NK-92 (cell line): ENCODE measurements around the gene FRRS1.
"Not testable (repeated sequence)": the region's sequence is repeated elsewhere in the genome, so short reads cannot be mapped to it uniquely, and the experiment has no call there.

Experiments used
- DNase-seq: peaks from one replicate; lab custom pipeline; 2025; ENCODE audit not compliant: unreplicated experiment; lab: John Stamatoyannopoulos, UW

FRRS1 gene

GRCh38 chr1:99766378-99766800, at the start of gene FRRS1:
Gene FRRS1, minus strand, starts transcription at chr1:99766635. Its CDS starts 17,867 bp downstream, at chr1:99748768.
- DNase-seq = no peak

- DNase-seq = no peak
Observed at GRCh38 chr1:99814373-99814900, 48.0 kb upstream of the FRRS1 start.

- DNase-seq = no peak
Observed at GRCh38 chr1:99811747-99812146, 45.3 kb upstream of the FRRS1 start.

GRCh38 chr1:99811075-99811474, 44.6 kb upstream of the FRRS1 start:
- no peak for DNase-seq

GRCh38 chr1:99808391-99809115, 42.1 kb upstream of the FRRS1 start:
- no peak for DNase-seq

- no peak for DNase-seq
Observed at GRCh38 chr1:99806882-99807281, 40.4 kb upstream of the FRRS1 start.

- no peak for DNase-seq
Observed at GRCh38 chr1:99801584-99801983, 35.1 kb upstream of the FRRS1 start.

GRCh38 chr1:99793861-99794260, 27.4 kb upstream of the FRRS1 start:
- not testable (repeated sequence) for DNase-seq

GRCh38 chr1:99789715-99790114, 23.3 kb upstream of the FRRS1 start:
- no peak for DNase-seq

GRCh38 chr1:99788896-99789295, 22.5 kb upstream of the FRRS1 start:
- no peak for DNase-seq

GRCh38 chr1:99786751-99787501, 20.5 kb upstream of the FRRS1 start:
- no peak for DNase-seq

- DNase-seq = no peak
Observed at GRCh38 chr1:99784809-99785255, 18.4 kb upstream of the FRRS1 start.

- DNase-seq = no peak
Observed at GRCh38 chr1:99784143-99784542, 17.7 kb upstream of the FRRS1 start.

- no peak for DNase-seq
Observed at GRCh38 chr1:99782920-99783319, 16.5 kb upstream of the FRRS1 start.

- DNase-seq = no peak
Observed at GRCh38 chr1:99782397-99782796, 16.0 kb upstream of the FRRS1 start.

- DNase-seq = no peak
Observed at GRCh38 chr1:99781798-99782197, 15.4 kb upstream of the FRRS1 start.

- DNase-seq = no peak
Observed at GRCh38 chr1:99777752-99778151, 11.3 kb upstream of the FRRS1 start.

GRCh38 chr1:99776120-99776519, 9.7 kb upstream of the FRRS1 start:
- DNase-seq = no peak

GRCh38 chr1:99772809-99773208, 6.4 kb upstream of the FRRS1 start:
- no peak for DNase-seq

- DNase-seq = no peak
Observed at GRCh38 chr1:99771513-99771918, 5.1 kb upstream of the FRRS1 start.

GRCh38 chr1:99768524-99769245, 2.2 kb upstream of the FRRS1 start:
- DNase-seq = no peak
